GM12878 (cell line): ENCODE data around the gene NODAL. TPM values are rescaled to one million over a fixed set of nuclear protein-coding genes. Genes with fewer than 3 reads are reported as not detected.
A peak's percentile ranks its signal among the peaks of the same experiment; 100 is the strongest.

Source experiments
- ATAC-seq: fragments of 200-7000 bp; cut with Tn5 transposase; 3 replicates; pipeline ENCODE4 v1.9.1; 2020; ENCODE audit warnings: mild to moderate bottlenecking, moderate library complexity
- BruUV-seq: library from RNA; stranded (reverse); fragments of 400-500 nt; replicated peaks from 2 replicates; lab custom pipeline; 2021; lab: Mats Ljungman, UMichigan
- CTCF ChIA-PET: fragments of 300-600 bp; sonication (Branson Sonifier 250); formaldehyde crosslinking; extraction: SDS; loops from one replicate; lab custom pipeline; 2021; ENCODE audit warnings: inconsistent platforms; lab: Yijun Ruan, JAX
- POLR2A ChIA-PET: fragments of 350-600 bp; formaldehyde crosslinking; extraction: SDS; loops from one replicate; lab custom pipeline; 2021; ENCODE audit warnings: inconsistent platforms; lab: Charles Lee
- RAD21 ChIA-PET: fragments of 300-600 bp; sonication (Branson Sonifier 250); formaldehyde crosslinking; loops from one replicate; lab custom pipeline; 2023; ENCODE audit warnings: antibody characterized with exemption; ENCODE audit not compliant: unreplicated experiment; lab: Charles Lee
- SMC1A ChIA-PET: fragments of 300-600 bp; sonication (Branson Sonifier 250); formaldehyde crosslinking; loops from one replicate; lab custom pipeline; 2023; ENCODE audit not compliant: unreplicated experiment, uncharacterized antibody; lab: Charles Lee
- DNase-seq: peaks from one replicate; pipeline ENCODE4 v3.0.0-alpha.2; 2011; ENCODE audit warnings: low read depth, low spot score
- FAIRE-seq: peaks from 3 replicates; lab custom pipeline; 2011; peaks lifted over from hg19 to GRCh38; lab: Jason Lieb, UNC
- H2AFZ ChIP-seq: 2 replicates; pipeline ENCODE4 v1.6.0; 2011; ENCODE audit warnings: low read depth, low read length, control low read depth; ENCODE audit not compliant: control insufficient read depth
- H3K27ac ChIP-seq: 2 replicates; pipeline ENCODE4 v1.5.1; 2011; ENCODE audit warnings: control low read depth; ENCODE audit not compliant: control insufficient read depth, insufficient read depth
- H3K27me3 ChIP-seq, 2 experiments: replicated peaks in 1 of 2; 2 replicates each; pipeline versions ENCODE4 v1.6.0 to v1.6.1; 2011; ENCODE audit warnings: low read length in 1 of 2; ENCODE audit not compliant: control insufficient read depth in 2 of 2, insufficient read depth in 2 of 2
- H3K36me3 ChIP-seq, 2 experiments: 2 replicates each; pipeline ENCODE4 v1.5.1; 2011; ENCODE audit warnings: low read length in 1 of 2; ENCODE audit not compliant: control insufficient read depth in 2 of 2, insufficient read depth in 2 of 2
- H3K4me1 ChIP-seq: 2 replicates; pipeline ENCODE4 v1.6.1; 2011; ENCODE audit warnings: mild to moderate bottlenecking, low read length, moderate library complexity, mixed read lengths; ENCODE audit not compliant: control insufficient read depth, insufficient read depth
- H3K4me2 ChIP-seq: 2 replicates; pipeline ENCODE4 v1.6.0; 2011; ENCODE audit warnings: control low read depth; ENCODE audit not compliant: control insufficient read depth, insufficient read depth
- H3K4me3 ChIP-seq: fragments of 200-600 bp; sonication (generic); 2 replicates; pipeline ENCODE4 v1.5.1; 2016
- H3K79me2 ChIP-seq: 2 replicates; pipeline ENCODE4 v1.6.0; 2011; ENCODE audit warnings: low read length; ENCODE audit not compliant: control insufficient read depth, insufficient read depth
- H3K9ac ChIP-seq: 2 replicates; pipeline ENCODE4 v1.8.0; 2011; ENCODE audit warnings: low read length, control low read depth, mixed read lengths; ENCODE audit not compliant: control insufficient read depth, insufficient read depth
- H3K9me3 ChIP-seq: replicated peaks from 3 replicates; pipeline ENCODE4 v1.5.1; 2011; ENCODE audit warnings: mild to moderate bottlenecking, low read length; ENCODE audit not compliant: control insufficient read depth, insufficient read depth
- H4K20me1 ChIP-seq: 2 replicates; pipeline ENCODE4 v1.6.0; 2011; ENCODE audit not compliant: control insufficient read depth, insufficient read depth
- CTCF ChIP-seq, 3 experiments: IDR thresholded peaks in 2 of 3; conservative IDR thresholded peaks in 1 of 3; 2 replicates each; pipeline ENCODE4 v1.5.1; 2011; ENCODE audit warnings: low read depth in 3 of 3, low read length in 3 of 3, mild to moderate bottlenecking in 3 of 3, control low read depth in 2 of 3, moderate library complexity in 2 of 3, inconsistent platforms in 1 of 3, mixed read lengths in 1 of 3; ENCODE audit not compliant: control insufficient read depth in 2 of 3, insufficient read depth in 1 of 3; ENCODE audit errors: extremely low read depth in 1 of 3
- HCFC1 ChIP-seq: fragments of 150-350 bp; IDR thresholded peaks from 2 replicates; pipeline ENCODE4 v1.6.1; 2014; ENCODE audit warnings: low read length
- PAX5 ChIP-seq: IDR thresholded peaks from 2 replicates; pipeline ENCODE4 v1.6.1; 2011; ENCODE audit warnings: low read depth, low read length, borderline replicate concordance
- PML ChIP-seq: IDR thresholded peaks from 2 replicates; pipeline ENCODE4 v1.6.1; 2012; ENCODE audit warnings: low read length, inconsistent platforms
- RELA ChIP-seq: fragments of 450-650 bp; IDR thresholded peaks from 2 replicates; pipeline ENCODE4 v1.8.0; 2014; ENCODE audit warnings: borderline replicate concordance; ENCODE audit not compliant: partially characterized antibody
- SMC3 ChIP-seq: IDR thresholded peaks from 2 replicates; pipeline ENCODE4 v1.6.1; 2011; ENCODE audit warnings: low read length, improper control_type of control experiment, borderline replicate concordance
- TAF1 ChIP-seq: IDR thresholded peaks from 2 replicates; pipeline ENCODE4 v1.6.1; 2011; ENCODE audit warnings: mild to moderate bottlenecking, low read depth, low read length, borderline replicate concordance
- TCF12 ChIP-seq: IDR thresholded peaks from 2 replicates; pipeline ENCODE4 v1.6.1; 2011; ENCODE audit warnings: low read depth, mild to moderate bottlenecking, low read length
- ZBTB11 ChIP-seq: fragments of 450-650 bp; formaldehyde crosslinking; IDR thresholded peaks from 2 replicates; pipeline ENCODE4 v1.5.0; 2022; ENCODE audit warnings: mild to moderate bottlenecking, missing genetic modification characterization
- WGBS: methylation state at CpG from one replicate; pipeline ENCODE4 v1.1.6; 2016; ENCODE audit warnings: low lambda C conversion rate; ENCODE audit not compliant: insufficient replicate concordance, insufficient coverage; ENCODE audit errors: missing lambda C conversion rate; 5-methylcytosine and 5-hydroxymethylcytosine counted together
- in situ Hi-C: fragments of 300-500 bp; cut with MboI; formaldehyde crosslinking; loops from 9 replicates; pipeline ENCODE4 v1.14.3; 2018; ENCODE audit warnings: mixed read lengths
- intact Hi-C: fragments of 100-400 bp; cut with micrococcal nuclease; formaldehyde crosslinking; loops from one replicate; pipeline ENCODE4 v1.14.2; 2022; ENCODE audit not compliant: unreplicated experiment
- polyA plus RNA-seq, 11 experiments: library from polyadenylated mRNA; depleted of rRNA in 4 of 11; unstranded in 6 of 11; stranded (reverse) in 5 of 11; fragments of >200 nt; fragmentation: Nextera tagmentation in 4 of 11; fragmentation: Illumina TruSeq in 1 of 11; extraction: Ambion mirVana in 4 of 11; extraction: Trizol in 1 of 11; gene quantifications; 1 replicate in 1 of 11; 2 replicates in 10 of 11; pipeline versions ENCODE4 v1.2.1 to v1.2.3, GENCODE V29; 2011 to 2016; ENCODE audit warnings: inconsistent platforms in 2 of 11, missing spikeins in 2 of 11, low read depth in 1 of 11
- total RNA-seq, 4 experiments: library from RNA; depleted of rRNA in 3 of 4; stranded (reverse); fragments of >200 nt in 3 of 4; fragmentation: Illumina TruSeq in 1 of 4; extraction: Trizol in 1 of 4; gene quantifications; 2 replicates each; pipeline versions ENCODE4 v1.2.1 to v1.2.3, GENCODE V29; 2013 to 2021

NODAL gene
- total and polyA plus RNA-seq, 10 of the 15 experiments (the other 5 are each of a cell fraction or from before 2014, with no cell fraction given), result not detected

GRCh38 chr10:70430493-70431445 lies 10.7 kb downstream of the NODAL start:
- FAIRE-seq (no peak), ATAC-seq (no peak)
- Histone ChIP-seq H3K36me3 (peaks cover 0 to 10% of the 10 kb centered on the region in 2 experiments; a peak in 3 of 4 replicates), H3K9me3 (no peaks in the 10 kb centered on the region), H3K27me3 (no peaks in the 10 kb centered on the region), H3K4me1 (no peaks in the 10 kb centered on the region), H3K4me3 (no peak overlapping the region)
- intact Hi-C loops, result no loop called here
- in situ Hi-C loops, result no loop called here
- 70% methylated on average over 6 of the region's 6 CpGs for WGBS
- ChIA-PET CTCF (interaction anchor here (0.6 to 1.8 kb wide), 7 partner anchors 16 to 494 kb away, joined by 3 to 7 read pairs (median 3); no protein-coding TSS in a partner anchor), POLR2A (interaction anchor here (0.5 kb wide), 1 partner anchor 38 kb away, joined by 3 read pairs; no protein-coding TSS in a partner anchor), SMC1A (interaction anchor here (0.6 to 1.4 kb wide), 6 partner anchors 9 to 328 kb away, joined by 3 to 4 read pairs (median 3); partner anchors contain the start of gene EIF4EBP2)
- BruUV-seq, result no TSS peak
- TF ChIP-seq PML (no peak), HCFC1 (no peak), TCF12 (no peak), TAF1 (no peak), ZBTB11 (CRISPR knock-in tag) (no peak), SMC3 (no peak), PAX5 (no peak), RELA (no peak), CTCF (IDR thresholded peaks at IDR 0.05 in 2 of 3, conservative IDR thresholded peaks at IDR 0.05 in 1 of 3; ENCODE audit: control insufficient read depth in 2 of 3, extremely low read depth in 1 of 3, insufficient read depth in 1 of 3, low read depth in 3 of 3, low read length in 3 of 3) (peak in 1 of 3 experiments; percentile 3; a peak in 1 of 6 replicates)
- TF ChIP-seq, all 136 proteins: peak for 1
- no peak overlapping the region for H3K27ac ChIP-seq
- RAD21 ChIA-PET, result interaction anchor here (1.0 kb wide), 1 partner anchor 209 kb away, joined by 3 read pairs; no protein-coding TSS in a partner anchor
- H3K9ac ChIP-seq, result no peak overlapping the region
- H4K20me1 ChIP-seq, result no peaks in the 10 kb centered on the region
- DNase-seq, result no peak
- no peaks in the 10 kb centered on the region for H3K79me2 ChIP-seq
- H3K4me2 ChIP-seq, result no peak overlapping the region
- no peak overlapping the region for H2AFZ ChIP-seq
